ENCODE results near the gene DENND4A. TPM values are rescaled to one million over a fixed set of nuclear protein-coding genes. Genes with fewer than 3 reads are reported as not detected.
A peak's percentile ranks its signal among the peaks of the same experiment; 100 is the strongest.

The DENND4A gene
- total RNA-seq, 4 donors from 2014 or later, result 16.6 to 70.1 (median 24.5) TPM

GRCh38 chr15:65659502-65660052 lies 132.5 kb downstream of the DENND4A start:
- no peaks in the 10 kb centered on the region for H3K9me3 ChIP-seq
- H3K4me3 ChIP-seq, result no peak overlapping the region
- no peak for DNase-seq
- no peaks in the 10 kb centered on the region for H3K4me1 ChIP-seq
- H3K36me3 ChIP-seq, result peaks cover 0 to 29% (median 0%) of the 10 kb centered on the region in 3 donors
- no peaks in the 10 kb centered on the region for H3K27me3 ChIP-seq
- H3K27ac ChIP-seq, result no peak overlapping the region
- TF ChIP-seq CTCF (IDR thresholded peaks at IDR 0.05), result no peak
- no peak for TF ChIP-seq POLR2A (IDR thresholded peaks at IDR 0.05)

- no peak overlapping the region for H3K4me3 ChIP-seq
- peak overlapping the region in 1 of 4 donors; percentile 27 for H3K27ac ChIP-seq
- peaks cover 0 to 14% (median 0%) of the 10 kb centered on the region in 3 donors for H3K36me3 ChIP-seq
- TF ChIP-seq CTCF (IDR thresholded peaks at IDR 0.05), result no peak
- TF ChIP-seq POLR2A (IDR thresholded peaks at IDR 0.05), result no peak
- H3K27me3 ChIP-seq, result no peaks in the 10 kb centered on the region
- H3K4me1 ChIP-seq, result no peaks in the 10 kb centered on the region
- DNase-seq, result no peak
- no peaks in the 10 kb centered on the region for H3K9me3 ChIP-seq
Measured at GRCh38 chr15:65655457-65655856, 136.6 kb downstream of the DENND4A start.

- no peaks in the 10 kb centered on the region for H3K27me3 ChIP-seq
- H3K4me3 ChIP-seq, result no peak overlapping the region
- DNase-seq, result no peak
- no peaks in the 10 kb centered on the region for H3K9me3 ChIP-seq
- H3K4me1 ChIP-seq, result no peaks in the 10 kb centered on the region
- peaks cover 0 to 14% (median 0%) of the 10 kb centered on the region in 3 donors for H3K36me3 ChIP-seq
- peak overlapping the region in 1 of 4 donors; percentile 27 for H3K27ac ChIP-seq
- no peak for TF ChIP-seq CTCF (IDR thresholded peaks at IDR 0.05)
- no peak for TF ChIP-seq POLR2A (IDR thresholded peaks at IDR 0.05)
Measured at GRCh38 chr15:65655026-65655425, 137.1 kb downstream of the DENND4A start.

- TF ChIP-seq POLR2A (IDR thresholded peaks at IDR 0.05), result no peak
- no peak for TF ChIP-seq CTCF (IDR thresholded peaks at IDR 0.05)
- peak overlapping the region in 1 of 4 donors; percentile 17 for H3K27ac ChIP-seq
- H3K4me3 ChIP-seq, result no peak overlapping the region
- no peaks in the 10 kb centered on the region for H3K9me3 ChIP-seq
- peaks cover 0 to 14% (median 0%) of the 10 kb centered on the region in 3 donors for H3K36me3 ChIP-seq
- no peaks in the 10 kb centered on the region for H3K4me1 ChIP-seq
- H3K27me3 ChIP-seq, result no peaks in the 10 kb centered on the region
- no peak for DNase-seq
Measured at GRCh38 chr15:65653801-65654521, 138.1 kb downstream of the DENND4A start.

- Histone ChIP-seq H3K36me3 (peaks cover 0 to 8% (median 0%) of the 10 kb centered on the region in 3 donors), H3K27me3 (no peaks in the 10 kb centered on the region), H3K27ac (peak overlapping the region in 1 of 4 donors; percentile 17), H3K4me3 (no peak overlapping the region), H3K4me1 (no peaks in the 10 kb centered on the region), H3K9me3 (no peaks in the 10 kb centered on the region)
- TF ChIP-seq POLR2A (IDR thresholded peaks at IDR 0.05), result no peak
- no peak for TF ChIP-seq CTCF (IDR thresholded peaks at IDR 0.05)
- DNase-seq, result no peak
Measured at GRCh38 chr15:65653341-65653740, 138.8 kb downstream of the DENND4A start.
